ENCODE data around the gene HDGFL1.

Gene HDGFL1

GRCh38 chr6:22569281-22570184 is at the start of gene HDGFL1:
TSS of gene HDGFL1 (plus strand) at chr6:22569566. CDS start at chr6:22569576, 10 bp downstream.
- no peak for DNase-seq (ENCODE audit: low spot score)

- DNase-seq (ENCODE audit: low spot score): no peak
Observed at GRCh38 chr6:22521035-22521434, 48.3 kb upstream of the HDGFL1 start.

GRCh38 chr6:22526736-22527135 is 42.6 kb upstream of the HDGFL1 start:
- no peak for DNase-seq (ENCODE audit: low spot score)

- no peak for DNase-seq (ENCODE audit: low spot score)
Observed at GRCh38 chr6:22529866-22530265, 39.5 kb upstream of the HDGFL1 start.

- DNase-seq (ENCODE audit: low spot score): no peak
Observed at GRCh38 chr6:22530506-22530905, 38.9 kb upstream of the HDGFL1 start.

- DNase-seq (ENCODE audit: low spot score): no peak
Observed at GRCh38 chr6:22536122-22536521, 33.2 kb upstream of the HDGFL1 start.

GRCh38 chr6:22544476-22544875 is 24.9 kb upstream of the HDGFL1 start:
- DNase-seq (ENCODE audit: low spot score): no peak

GRCh38 chr6:22545051-22545450 is 24.3 kb upstream of the HDGFL1 start:
- no peak for DNase-seq (ENCODE audit: low spot score)

GRCh38 chr6:22546236-22546635 is 23.1 kb upstream of the HDGFL1 start:
- no peak for DNase-seq (ENCODE audit: low spot score)

GRCh38 chr6:22550971-22551670 is 18.2 kb upstream of the HDGFL1 start:
- no peak for DNase-seq (ENCODE audit: low spot score)

GRCh38 chr6:22556266-22556665 is 13.1 kb upstream of the HDGFL1 start:
- DNase-seq (ENCODE audit: low spot score): no peak

GRCh38 chr6:22557007-22557406 is 12.4 kb upstream of the HDGFL1 start:
- no peak for DNase-seq (ENCODE audit: low spot score)

GRCh38 chr6:22558288-22558882 is 11.0 kb upstream of the HDGFL1 start:
- no peak for DNase-seq (ENCODE audit: low spot score)

GRCh38 chr6:22568854-22569253 is 512 bp upstream of the HDGFL1 start:
- DNase-seq (ENCODE audit: low spot score): no peak

- DNase-seq (ENCODE audit: low spot score): no peak
Observed at GRCh38 chr6:22570185-22570551, 802 bp downstream of the HDGFL1 start.

- no peak for DNase-seq (ENCODE audit: low spot score)
Observed at GRCh38 chr6:22575190-22575589, 5.8 kb downstream of the HDGFL1 start.

- DNase-seq (ENCODE audit: low spot score): no peak
Observed at GRCh38 chr6:22579439-22579838, 10.1 kb downstream of the HDGFL1 start.

- no peak for DNase-seq (ENCODE audit: low spot score)
Observed at GRCh38 chr6:22580337-22580736, 11.0 kb downstream of the HDGFL1 start.

GRCh38 chr6:22582417-22583205 is 13.2 kb downstream of the HDGFL1 start:
- no peak for DNase-seq (ENCODE audit: low spot score)

- no peak for DNase-seq (ENCODE audit: low spot score)
Observed at GRCh38 chr6:22583230-22583629, 13.9 kb downstream of the HDGFL1 start.

- peak; percentile 34 for DNase-seq (ENCODE audit: low spot score)
Observed at GRCh38 chr6:22583927-22584326, 14.6 kb downstream of the HDGFL1 start.

GRCh38 chr6:22589118-22589517 is 19.8 kb downstream of the HDGFL1 start:
- DNase-seq (ENCODE audit: low spot score): no peak

Measured in pons (tissue), 1 donor.